GM21360 (cell line): ENCODE measurements around the gene TEDC2.
"Not testable (repeated sequence)": the region's sequence is repeated elsewhere in the genome, so short reads cannot be mapped to it uniquely, and the experiment has no call there.

Experiments used
- ATAC-seq: cut with Tn5 transposase; IDR thresholded peaks from one replicate; pipeline ENCODE4 v1.9.1; 2021; ENCODE audit warnings: mild to moderate bottlenecking, moderate library complexity; ENCODE audit not compliant: unreplicated experiment

Gene TEDC2, protein sequence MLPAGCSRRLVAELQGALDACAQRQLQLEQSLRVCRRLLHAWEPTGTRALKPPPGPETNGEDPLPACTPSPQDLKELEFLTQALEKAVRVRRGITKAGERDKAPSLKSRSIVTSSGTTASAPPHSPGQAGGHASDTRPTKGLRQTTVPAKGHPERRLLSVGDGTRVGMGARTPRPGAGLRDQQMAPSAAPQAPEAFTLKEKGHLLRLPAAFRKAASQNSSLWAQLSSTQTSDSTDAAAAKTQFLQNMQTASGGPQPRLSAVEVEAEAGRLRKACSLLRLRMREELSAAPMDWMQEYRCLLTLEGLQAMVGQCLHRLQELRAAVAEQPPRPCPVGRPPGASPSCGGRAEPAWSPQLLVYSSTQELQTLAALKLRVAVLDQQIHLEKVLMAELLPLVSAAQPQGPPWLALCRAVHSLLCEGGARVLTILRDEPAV

DNA sequence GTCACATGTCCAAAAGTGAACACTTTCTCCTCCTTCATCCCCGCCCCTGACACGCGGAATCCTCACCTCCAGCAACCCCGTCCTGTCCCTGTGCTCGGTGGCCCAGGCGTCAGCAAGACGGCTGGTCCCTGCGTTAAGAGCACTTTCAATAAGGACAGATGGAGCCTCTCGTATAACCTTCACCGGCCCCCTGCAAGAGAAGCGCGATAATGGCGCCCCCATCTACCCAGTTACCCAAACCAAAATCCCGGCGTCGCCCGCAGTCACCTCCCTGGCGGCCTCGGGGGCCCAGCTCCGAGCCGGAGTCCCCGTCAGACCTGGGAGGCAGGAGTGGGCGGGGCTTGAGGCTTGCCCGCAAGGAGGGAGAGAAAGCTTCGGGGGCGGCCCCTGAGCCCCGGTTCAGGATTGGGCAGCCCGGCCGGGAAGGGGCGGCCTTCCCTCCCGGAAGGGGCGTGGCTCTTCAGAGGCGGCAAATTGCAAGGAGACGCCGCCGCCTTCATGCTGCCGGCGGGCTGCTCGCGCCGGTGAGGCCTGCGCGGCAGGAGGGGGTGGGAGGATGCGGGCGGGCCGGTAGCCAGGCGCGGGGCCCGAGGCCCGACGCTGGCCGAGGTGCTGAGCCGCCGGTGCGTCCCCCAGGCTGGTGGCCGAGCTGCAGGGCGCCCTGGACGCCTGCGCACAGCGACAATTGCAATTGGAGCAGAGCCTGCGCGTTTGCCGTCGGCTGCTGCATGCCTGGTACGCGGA is at the start of gene TEDC2:
Gene TEDC2 (plus strand): TSS at position 463 of the 744 bp plus-strand sequence. CDS start 36 bp downstream, at position 499.
- ATAC-seq: peak; percentile 71

DNA sequence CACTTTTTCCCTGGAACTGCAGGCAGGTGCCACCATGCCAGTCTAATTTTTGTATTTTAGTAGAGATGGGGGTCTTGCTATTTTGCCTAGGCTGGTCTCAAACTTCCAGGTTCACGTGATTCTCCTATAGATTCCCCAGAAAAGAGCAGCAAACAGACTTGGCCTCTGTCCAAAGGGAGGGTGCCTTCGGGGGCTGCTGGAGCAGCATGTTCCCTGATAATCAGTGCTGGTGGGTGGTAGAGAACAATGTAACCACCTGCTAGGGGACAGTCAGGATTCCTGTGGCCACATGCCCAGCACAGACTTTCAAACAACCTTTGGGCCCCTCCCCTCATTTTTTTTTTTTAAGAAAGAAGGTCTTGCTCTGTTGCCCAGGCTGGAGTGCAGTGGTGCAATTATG is 44.8 kb upstream of the TEDC2 start:
- no peak for ATAC-seq

DNA sequence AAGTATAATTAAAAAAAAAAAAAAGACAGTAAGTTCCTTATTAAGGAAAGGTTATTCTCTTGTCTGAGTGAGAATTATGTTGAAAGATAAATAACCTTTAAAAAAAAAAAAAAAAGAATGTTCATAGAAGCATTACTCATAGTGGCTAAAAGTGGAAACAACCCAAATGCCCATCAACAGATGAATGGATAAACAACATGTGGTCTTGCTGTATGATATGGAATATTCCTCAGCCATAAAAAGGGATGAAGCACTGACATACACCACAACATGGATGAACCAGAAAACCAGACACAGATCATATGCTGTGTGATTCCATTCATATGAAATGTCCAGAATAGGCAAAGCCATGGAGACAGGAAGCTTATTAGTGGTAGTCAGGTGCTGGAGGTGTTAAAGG is 39.9 kb upstream of the TEDC2 start:
- ATAC-seq: no peak

DNA sequence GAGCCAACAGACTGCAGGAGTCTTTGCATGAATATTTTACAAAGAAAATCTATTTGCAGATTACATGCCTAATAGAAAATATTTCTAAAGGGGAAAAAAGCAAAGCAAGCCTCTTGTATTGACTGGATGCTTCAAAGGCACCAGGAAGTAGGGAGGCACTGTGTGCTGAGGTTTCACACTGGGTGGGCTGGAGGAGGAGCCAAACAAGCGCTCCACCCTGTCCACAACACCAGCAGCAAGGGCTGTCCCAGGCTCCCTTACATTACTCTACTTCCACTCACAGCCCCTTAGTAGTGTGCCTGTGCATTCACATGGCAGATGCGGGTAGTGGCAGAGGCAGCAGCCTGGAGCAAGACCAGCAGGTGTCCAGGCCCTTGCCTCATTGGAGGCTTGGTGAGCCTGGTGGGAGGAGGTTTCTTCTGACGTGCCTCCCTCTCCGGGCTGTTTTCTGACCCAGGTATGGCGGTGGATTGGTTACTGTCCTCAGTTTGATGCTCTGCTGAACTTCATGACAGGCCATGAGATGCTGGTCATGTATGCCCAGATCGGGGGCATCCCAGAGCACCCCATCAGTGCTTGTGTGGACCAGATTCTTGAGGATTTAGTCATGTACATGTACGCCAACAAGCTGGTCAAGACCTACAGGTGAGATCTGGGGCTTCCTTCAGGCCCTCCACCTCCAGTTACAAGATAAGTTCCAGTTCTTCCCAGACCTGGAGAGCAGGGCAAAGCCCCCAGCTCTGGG is 37.6 kb upstream of the TEDC2 start:
- no peak for ATAC-seq

DNA sequence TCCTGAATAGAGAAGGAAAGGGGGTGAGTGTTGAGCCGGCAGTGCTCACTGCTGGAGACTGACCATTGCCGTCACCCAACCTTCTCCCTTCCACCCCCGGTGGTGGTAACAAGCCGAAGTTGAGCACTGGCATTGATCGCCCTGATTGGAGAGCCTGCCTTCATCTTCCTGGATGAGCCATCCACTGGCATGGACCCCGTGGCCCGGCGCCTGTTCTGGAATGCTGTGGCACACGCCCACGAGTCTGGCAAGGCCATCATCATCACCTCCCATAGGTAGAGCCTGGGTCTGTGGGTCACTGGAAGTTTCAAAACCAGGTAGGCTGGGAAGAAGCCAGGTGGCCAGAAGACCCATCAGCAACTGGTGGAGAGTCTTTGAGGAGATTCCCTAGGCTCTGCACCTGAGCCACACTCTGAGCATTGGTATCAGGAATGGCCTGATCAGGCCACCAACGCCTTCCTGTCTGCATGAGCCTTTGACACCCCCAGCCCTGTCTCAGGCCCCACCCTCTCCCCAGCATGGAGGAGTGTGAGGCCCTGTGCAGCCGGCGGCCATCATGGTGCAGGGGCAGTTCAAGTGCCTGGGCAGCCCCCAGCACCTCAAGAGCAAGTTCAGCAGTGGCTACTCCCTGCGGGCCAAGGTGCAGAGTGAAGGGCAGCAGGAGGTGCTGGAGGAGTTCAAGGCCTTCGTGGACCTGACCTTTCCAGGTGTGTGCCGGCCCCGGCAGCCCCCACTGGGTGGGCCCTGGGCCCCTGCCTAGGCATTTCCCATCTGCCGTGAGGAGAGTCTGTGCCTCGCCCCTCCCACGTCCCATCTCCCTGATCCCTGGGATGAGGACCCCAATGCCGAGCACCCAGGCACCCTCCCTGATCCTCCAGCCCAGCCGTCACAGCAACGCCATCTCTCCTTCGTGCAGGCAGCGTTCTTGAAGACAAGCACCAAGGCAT is 35.6 kb upstream of the TEDC2 start:
- ATAC-seq: no peak

DNA sequence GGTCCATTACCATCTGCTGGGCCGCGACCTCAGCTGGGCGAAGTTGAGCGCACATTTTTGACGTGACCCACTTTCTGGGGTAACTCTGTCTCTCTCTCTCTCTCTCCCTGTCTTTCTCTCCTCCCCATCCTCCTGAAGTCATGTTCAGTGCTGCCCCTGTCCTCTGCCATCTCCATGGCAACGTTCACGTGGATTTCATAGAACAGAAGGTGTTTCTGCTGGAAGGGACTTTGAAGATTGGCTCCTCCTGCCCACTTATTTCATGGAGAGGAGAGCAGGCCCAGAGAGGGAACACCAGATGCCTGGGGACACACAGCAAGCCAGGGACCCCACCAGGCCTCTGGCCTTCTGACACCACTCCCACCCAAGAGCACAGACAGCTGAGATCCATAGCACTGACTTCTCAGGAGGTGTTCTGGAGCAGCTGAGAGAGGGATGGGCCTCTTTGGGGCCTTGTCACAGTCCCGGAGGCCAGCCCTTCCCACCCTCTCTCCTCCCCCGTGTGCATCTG is 34.8 kb upstream of the TEDC2 start:
- no peak for ATAC-seq

DNA sequence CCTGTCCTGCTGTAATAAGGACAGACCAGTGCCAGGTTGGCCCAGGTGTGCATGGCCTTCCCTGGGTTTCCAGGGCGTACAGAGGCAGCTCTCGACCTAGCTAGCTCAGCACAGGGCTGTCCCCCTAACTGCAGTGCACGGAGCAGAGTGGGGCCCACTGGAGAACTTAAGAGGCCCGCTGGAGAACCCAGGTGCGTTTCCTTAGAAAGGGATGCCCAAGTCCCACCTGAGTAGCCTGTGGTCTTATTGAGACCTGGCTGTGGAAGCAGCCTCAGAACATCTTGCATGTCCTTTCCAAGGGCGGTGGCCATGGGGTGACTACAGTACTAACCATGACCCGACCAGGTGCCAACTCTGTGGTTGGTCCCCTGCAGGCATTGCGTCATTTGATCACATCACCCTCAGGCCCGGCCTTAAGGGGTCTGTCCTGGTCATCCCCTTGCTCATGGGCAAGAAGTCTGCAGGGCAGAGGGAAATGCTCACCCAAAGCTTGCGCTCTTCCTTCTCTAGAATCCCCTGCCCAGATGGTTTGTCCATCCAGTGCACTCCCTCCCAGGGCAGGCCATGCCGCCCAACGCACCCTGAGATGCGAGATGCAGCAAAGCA is 34.0 kb upstream of the TEDC2 start:
- ATAC-seq: no peak

DNA sequence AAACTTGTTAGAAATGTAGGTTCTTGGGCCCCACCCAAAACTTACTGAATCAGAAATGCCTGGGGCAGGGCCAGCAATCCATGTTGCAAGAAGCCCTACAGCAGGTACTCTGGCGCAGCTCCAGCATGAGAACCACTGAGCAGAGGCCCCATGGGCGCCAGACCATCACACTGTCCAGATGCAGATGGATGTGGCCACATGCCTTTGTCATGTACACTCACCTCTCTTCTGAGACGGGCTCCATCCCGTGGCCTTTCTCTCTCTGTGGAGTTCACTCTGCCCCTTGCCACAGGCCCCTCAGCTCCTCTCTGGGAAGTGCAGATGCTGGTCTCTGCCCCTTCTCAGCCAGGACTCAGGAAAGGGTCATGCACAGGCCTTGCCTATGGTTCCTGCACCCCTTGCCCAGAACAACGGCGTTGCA is 33.0 kb upstream of the TEDC2 start:
- no peak for ATAC-seq

DNA sequence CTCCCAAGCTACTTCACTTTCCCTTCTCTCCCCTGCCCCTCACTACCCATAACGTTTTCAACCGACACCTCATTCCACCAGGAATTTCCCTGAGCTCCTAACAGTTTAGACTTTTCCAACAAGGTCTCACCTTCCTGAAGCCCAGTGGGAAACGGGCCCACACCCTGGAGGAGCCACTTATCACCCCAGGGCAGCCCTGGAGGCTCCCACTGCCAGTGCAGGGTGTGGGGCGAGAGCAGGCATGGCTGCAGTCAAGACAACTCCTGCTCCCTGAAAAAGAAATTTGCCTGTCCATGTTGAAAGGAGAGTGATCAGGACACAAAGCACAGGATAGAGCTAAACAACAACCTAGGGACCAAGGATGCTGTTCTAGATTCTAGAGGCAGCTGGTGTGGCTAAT is 32.4 kb upstream of the TEDC2 start:
- no peak for ATAC-seq

DNA sequence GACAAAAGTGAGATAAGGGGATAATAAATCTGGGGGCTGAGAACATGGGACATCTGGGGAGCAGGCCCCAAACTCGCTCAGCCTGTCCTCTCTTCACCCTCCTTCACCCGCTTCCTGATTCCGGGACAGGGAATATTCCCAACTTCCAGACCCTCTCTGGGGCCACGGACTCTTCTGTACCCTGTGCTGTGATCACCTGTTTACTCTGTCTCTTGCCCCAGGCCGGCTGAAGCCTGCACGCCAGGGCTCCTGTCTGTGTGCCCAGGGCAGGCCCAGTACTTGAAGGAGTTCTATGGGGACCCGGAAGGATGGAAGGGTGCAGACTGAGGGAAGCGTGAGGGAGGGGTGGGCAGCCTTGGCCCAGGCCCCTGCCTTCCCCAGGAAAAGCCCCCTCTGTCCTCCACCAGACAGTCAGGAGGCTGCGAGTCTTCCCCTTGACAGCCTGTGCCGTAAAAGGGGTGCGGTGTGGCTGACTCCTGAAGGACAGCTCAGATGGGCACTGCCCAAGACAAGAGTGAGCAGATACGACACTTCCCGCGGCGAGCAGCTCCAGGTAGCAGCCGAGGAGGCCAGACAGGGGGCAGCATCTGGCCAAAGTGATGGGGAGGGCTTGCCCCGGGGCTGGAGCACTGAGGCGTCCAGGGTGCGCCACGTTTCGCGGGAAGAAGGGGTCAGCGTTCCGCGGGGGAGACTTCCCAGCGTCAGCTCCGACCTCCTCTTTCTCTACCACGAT is 31.7 kb upstream of the TEDC2 start:
- ATAC-seq: no peak

DNA sequence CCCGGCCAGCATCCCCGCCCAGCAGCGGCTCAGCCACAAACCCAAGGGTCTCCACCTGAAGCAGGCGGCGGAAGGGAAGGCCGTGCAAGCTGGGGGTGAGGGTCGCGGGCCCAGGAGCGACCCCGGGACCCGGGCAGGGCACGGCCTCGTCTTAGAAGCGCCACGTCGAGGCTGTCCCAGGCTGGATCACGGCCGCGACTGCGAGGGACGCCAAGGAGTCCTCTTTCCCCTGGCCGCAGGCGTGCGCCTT is 31.2 kb upstream of the TEDC2 start:
- ATAC-seq: no peak

DNA sequence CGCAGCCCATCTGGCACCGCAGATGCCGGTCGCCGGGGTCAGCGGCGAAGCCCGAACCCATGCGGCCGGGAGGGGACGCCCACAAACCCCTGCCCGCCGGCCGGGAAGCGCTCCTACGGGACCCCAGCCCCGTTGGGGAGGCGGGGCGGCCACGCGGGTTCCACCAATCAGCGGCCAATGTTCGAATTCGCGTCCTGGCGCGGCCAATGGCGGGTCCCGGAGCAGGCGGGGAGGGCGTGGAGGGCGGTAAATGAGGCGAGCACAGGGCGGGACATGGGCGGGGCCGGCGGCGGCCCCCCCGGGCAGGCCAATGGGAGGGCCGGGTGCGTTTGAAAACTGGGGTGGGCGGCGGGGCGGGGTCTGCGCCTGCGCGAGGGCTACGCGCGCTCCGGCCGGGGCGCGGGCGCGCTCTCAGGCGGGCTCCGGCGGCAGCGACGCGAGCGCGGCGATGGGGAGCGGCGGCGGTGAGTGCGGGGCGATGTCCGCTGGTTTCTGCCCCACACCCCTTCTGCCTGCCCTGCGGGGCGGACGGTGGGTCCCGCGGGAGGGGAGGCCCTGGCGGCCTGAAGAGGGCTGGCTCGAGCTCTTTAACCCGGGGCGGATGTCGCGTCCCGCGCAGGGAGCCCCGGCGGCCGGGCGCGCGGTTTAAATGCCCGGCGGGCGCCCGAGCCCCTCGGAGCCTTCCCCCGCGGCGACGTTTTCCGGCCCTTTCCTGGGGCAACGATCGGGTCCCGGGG is 30.7 kb upstream of the TEDC2 start, which contains the start of gene CCNF:
Gene CCNF (plus strand): TSS at position 414 of the 737 bp plus-strand sequence. CDS start 35 bp downstream, at position 449.
- ATAC-seq: peak; percentile 81

DNA sequence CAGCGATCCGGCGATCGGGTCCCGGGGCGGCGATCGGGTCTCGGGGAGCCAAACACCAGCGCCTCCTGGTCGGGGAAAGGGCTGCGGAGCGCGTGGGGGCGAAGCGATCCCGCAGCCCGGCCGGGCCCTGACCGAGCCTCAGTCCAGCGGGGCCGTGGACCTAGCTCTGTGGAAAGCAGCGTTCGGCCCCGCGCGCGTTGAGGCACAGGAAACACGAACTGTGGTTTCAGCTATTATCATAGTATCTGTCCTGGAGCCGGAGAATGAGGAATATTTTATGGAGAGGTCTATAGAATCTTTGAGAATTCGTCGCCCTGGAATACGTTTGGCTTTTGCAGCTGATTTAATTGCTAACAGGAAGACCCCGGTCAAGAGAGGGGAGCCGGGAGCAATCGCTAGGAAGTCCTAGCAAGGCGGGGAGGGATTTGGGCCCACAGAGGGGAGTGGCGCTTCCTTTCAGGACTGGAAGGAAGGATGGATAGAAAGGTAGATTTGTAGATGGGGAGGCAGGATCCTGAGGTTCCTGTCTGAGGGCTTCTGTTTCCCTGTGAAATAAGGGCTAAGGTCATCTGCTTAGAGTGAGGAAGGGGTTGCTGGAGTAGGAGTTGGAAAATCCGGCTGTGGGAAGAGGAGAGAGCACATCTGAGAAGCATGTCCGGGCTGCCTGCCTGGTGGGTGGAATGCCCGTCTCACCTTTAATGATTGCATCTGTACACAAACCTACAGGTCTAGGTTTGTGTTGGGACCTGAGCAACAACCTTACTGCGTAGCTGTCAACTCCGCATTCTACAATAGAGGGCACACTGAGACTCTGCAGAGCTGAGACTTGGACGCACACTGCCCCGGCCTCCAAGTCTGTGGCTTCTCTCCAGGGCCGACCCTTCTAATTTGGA is 29.9 kb upstream of the TEDC2 start:
- peak; percentile 2 for ATAC-seq

DNA sequence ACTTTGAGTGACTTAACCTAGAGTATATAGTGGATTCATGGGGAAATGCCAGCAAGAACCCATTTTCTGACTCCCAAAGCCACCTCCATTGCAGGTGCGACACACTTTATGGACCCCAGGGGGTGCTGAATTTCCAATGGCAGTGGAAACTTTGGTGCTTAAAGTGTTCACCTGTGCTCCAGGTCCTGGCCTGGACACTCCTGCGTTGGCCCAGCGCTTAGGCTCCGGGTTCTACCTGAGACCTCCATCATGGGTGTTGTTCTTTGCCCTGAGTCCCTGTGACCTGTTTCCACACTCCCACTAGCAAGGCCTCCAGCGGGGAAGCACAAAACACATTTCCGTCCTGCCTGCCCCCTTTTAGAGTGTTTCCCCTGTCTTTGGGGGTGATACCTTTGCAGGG is 27.6 kb upstream of the TEDC2 start:
- ATAC-seq: no peak

DNA sequence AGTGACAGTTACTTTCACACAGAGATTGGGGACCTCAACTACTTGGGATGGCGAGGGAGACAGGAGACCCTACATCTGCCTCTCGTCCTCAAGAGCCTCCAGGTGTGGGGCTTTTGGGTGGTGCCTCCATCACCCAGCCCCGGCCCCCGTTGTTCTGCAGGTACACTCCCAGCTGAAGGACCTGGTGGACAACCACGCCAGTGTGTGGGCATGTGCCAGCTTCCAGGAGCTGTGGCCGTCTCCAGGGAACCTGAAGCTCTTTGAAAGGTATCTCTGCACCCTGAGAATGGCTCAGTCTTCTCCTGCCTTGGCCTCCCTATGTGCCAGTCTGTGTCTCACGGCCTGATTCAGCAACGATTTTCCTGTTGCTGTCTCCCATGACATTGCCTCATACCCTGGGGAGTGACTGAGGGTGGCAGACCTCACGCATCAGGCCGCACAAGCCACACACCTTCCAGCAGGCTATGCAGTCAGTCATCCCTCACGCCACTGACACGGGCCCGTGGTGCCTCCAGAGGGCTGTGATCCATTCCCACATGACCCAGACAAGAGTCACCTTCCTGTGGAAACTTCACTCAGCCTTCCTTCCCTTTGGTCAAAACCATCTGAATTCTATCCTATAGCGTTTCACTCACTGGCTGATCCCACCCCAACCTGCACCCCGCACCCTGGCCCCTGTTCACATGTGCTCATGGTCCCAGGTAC is 27.0 kb upstream of the TEDC2 start:
- no peak for ATAC-seq

DNA sequence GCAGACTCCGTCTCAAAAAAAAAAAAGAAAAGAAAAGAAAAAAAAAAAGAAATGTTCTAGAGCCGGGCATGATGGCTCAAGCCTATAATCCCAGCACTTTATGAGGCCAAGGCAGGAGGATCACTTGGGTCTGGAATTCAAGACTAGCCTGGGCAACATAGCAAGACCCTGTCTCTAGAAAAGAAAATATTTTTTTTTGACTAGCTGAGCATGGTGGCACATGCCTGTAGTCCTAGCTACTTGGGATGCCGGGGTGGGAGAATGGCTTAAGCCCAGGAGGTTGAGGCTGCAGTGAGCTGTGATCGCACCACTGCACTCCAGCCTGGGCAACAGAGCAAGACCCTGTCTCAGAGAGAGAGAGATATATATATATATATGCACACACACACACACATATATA is 24.7 kb upstream of the TEDC2 start:
- not testable (repeated sequence) for ATAC-seq

DNA sequence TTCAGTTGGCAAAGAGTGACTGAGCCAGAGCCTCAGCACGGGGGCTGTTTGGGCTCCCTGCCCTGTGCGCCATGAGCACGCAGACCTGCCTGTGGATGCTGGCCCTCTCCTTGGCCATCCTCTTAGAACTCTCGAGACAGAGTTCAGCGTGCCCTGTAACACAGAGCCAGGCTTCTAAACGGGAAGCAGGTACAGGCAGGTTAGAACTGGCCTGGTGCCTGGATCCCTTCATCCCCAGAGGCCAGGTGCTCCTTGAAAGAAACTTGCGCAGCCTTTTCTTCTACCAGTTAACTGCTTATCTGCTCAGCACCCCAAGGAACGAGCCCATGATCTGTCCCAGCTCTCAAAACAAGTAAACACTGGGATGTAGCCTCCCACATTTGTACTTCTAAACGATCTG is 23.8 kb upstream of the TEDC2 start:
- ATAC-seq: no peak
